Astrocyte (in vitro differentiated cells and primary cell): ENCODE data around the gene TSEN15. TPM values are rescaled to one million over a fixed set of nuclear protein-coding genes. Genes with fewer than 3 reads are reported as not detected.

Experiments
- DNase-seq: peaks from one replicate; pipeline ENCODE4 v3.0.0-alpha.2; 2010; ENCODE audit warnings: low read depth
- FAIRE-seq: peaks from 2 replicates; lab custom pipeline; 2011; peaks lifted over from hg19 to GRCh38; lab: Jason Lieb, UNC
- H2AFZ ChIP-seq: 2 replicates; pipeline ENCODE4 v1.6.0; 2012; ENCODE audit warnings: low read depth, low read length, inconsistent platforms
- H3K27ac ChIP-seq: 2 replicates; pipeline ENCODE4 v1.5.1; 2011; ENCODE audit warnings: low read depth, low read length, inconsistent platforms
- H3K27me3 ChIP-seq: 2 replicates; pipeline ENCODE4 v1.6.0; 2011; ENCODE audit warnings: low read length, inconsistent platforms; ENCODE audit not compliant: insufficient read depth
- H3K36me3 ChIP-seq: 2 replicates; pipeline ENCODE4 v1.5.1; 2011; ENCODE audit warnings: low read length, inconsistent platforms; ENCODE audit not compliant: insufficient read depth
- H3K4me1 ChIP-seq: 2 replicates; pipeline ENCODE4 v1.5.1; 2011; ENCODE audit warnings: low read length, inconsistent platforms; ENCODE audit not compliant: insufficient read depth
- H3K4me2 ChIP-seq: 2 replicates; pipeline ENCODE4 v1.6.0; 2012; ENCODE audit warnings: low read length, inconsistent platforms
- H3K4me3 ChIP-seq: 2 replicates; pipeline ENCODE4 v1.5.1; 2011; ENCODE audit warnings: low read depth, mild to moderate bottlenecking, low read length, inconsistent platforms; ENCODE audit not compliant: insufficient read depth
- H3K79me2 ChIP-seq: 2 replicates; pipeline ENCODE4 v1.6.0; 2012; ENCODE audit warnings: mild to moderate bottlenecking, low read length, inconsistent platforms; ENCODE audit not compliant: insufficient read depth
- H3K9ac ChIP-seq: 2 replicates; pipeline ENCODE4 v1.6.0; 2012; ENCODE audit warnings: mild to moderate bottlenecking, low read length, inconsistent platforms
- H3K9me3 ChIP-seq: 2 replicates; pipeline ENCODE4 v1.5.1; 2012; ENCODE audit warnings: low read depth, mild to moderate bottlenecking, low read length, inconsistent platforms; ENCODE audit not compliant: insufficient read depth
- H4K20me1 ChIP-seq: 2 replicates; pipeline ENCODE4 v1.6.0; 2012; ENCODE audit warnings: low read length, inconsistent platforms; ENCODE audit not compliant: insufficient read depth
- H3K27ac Mint-ChIP-seq: one replicate; pipeline ENCODE4 v1.8.0; 2021; ENCODE audit warnings: mild to moderate bottlenecking, mixed read lengths; ENCODE audit not compliant: unreplicated experiment
- H3K27me3 Mint-ChIP-seq: one replicate; pipeline ENCODE4 v1.8.0; 2021; ENCODE audit warnings: low read depth, mixed read lengths; ENCODE audit not compliant: unreplicated experiment
- H3K36me3 Mint-ChIP-seq: one replicate; pipeline ENCODE4 v1.8.0; 2021; ENCODE audit warnings: low read depth, mixed read lengths; ENCODE audit not compliant: unreplicated experiment
- H3K4me1 Mint-ChIP-seq: one replicate; pipeline ENCODE4 v1.8.0; 2021; ENCODE audit warnings: low read depth, mixed read lengths; ENCODE audit not compliant: unreplicated experiment
- H3K4me3 Mint-ChIP-seq: one replicate; pipeline ENCODE4 v1.8.0; 2021; ENCODE audit warnings: mild to moderate bottlenecking, moderate library complexity, mixed read lengths; ENCODE audit not compliant: unreplicated experiment
- H3K9me3 Mint-ChIP-seq: one replicate; pipeline ENCODE4 v1.8.0; 2021; ENCODE audit warnings: mild to moderate bottlenecking, mixed read lengths; ENCODE audit not compliant: unreplicated experiment
- CTCF ChIP-seq: IDR thresholded peaks from 2 replicates; pipeline ENCODE4 v1.5.1; 2011; ENCODE audit warnings: low read depth, mild to moderate bottlenecking, inconsistent platforms, low read length, moderate library complexity; ENCODE audit not compliant: insufficient read depth
- EZH2 ChIP-seq: IDR thresholded peaks from 2 replicates; pipeline ENCODE4 v1.6.1; 2012; ENCODE audit warnings: mild to moderate bottlenecking, low read length, inconsistent platforms; ENCODE audit not compliant: insufficient read depth
- total RNA-seq: library from RNA; stranded (reverse); gene quantifications from 2 replicates; pipeline ENCODE4 v1.2.1, GENCODE V29; 2021

The TSEN15 gene
- total RNA-seq, 1 donor from 2014 or later, result 28.0 TPM

- H3K4me3 ChIP-seq, result no peak overlapping the region
- no peak overlapping the region for H3K9ac ChIP-seq
- Mint-ChIP-seq H3K27ac (no peak overlapping the region), H3K4me1 (peaks cover 17% of the 10 kb centered on the region), H3K4me3 (no peak overlapping the region), H3K36me3 (no peaks in the 10 kb centered on the region), H3K9me3 (no peaks in the 10 kb centered on the region), H3K27me3 (no peaks in the 10 kb centered on the region)
- peaks cover 20% of the 10 kb centered on the region for H3K79me2 ChIP-seq
- FAIRE-seq, result no peak
- no peak overlapping the region for H3K4me2 ChIP-seq
- no peaks in the 10 kb centered on the region for H3K4me1 ChIP-seq
- H3K36me3 ChIP-seq, result no peaks in the 10 kb centered on the region
- no peak overlapping the region for H3K27ac ChIP-seq
- no peak overlapping the region for H2AFZ ChIP-seq
- H3K9me3 ChIP-seq, result no peaks in the 10 kb centered on the region
- no peaks in the 10 kb centered on the region for H3K27me3 ChIP-seq
- H4K20me1 ChIP-seq, result no peaks in the 10 kb centered on the region
- TF ChIP-seq EZH2, result no peak
- TF ChIP-seq CTCF, result no peak
- DNase-seq, result no peak
These were observed 2.2 kb upstream of the TSEN15 start for GRCh38 chr1:184049291-184049690.

GRCh38 chr1:184049836-184050468 lies 1.6 kb upstream of the TSEN15 start:
- Histone ChIP-seq H2AFZ (no peak overlapping the region), H3K27ac (no peak overlapping the region), H3K4me2 (no peak overlapping the region), H4K20me1 (no peaks in the 10 kb centered on the region), H3K79me2 (peaks cover 23% of the 10 kb centered on the region), H3K4me1 (no peaks in the 10 kb centered on the region), H3K27me3 (no peaks in the 10 kb centered on the region), H3K36me3 (no peaks in the 10 kb centered on the region), H3K9ac (no peak overlapping the region), H3K4me3 (no peak overlapping the region), H3K9me3 (no peaks in the 10 kb centered on the region)
- no peak for DNase-seq
- Mint-ChIP-seq H3K27me3 (no peaks in the 10 kb centered on the region), H3K4me1 (peaks cover 17% of the 10 kb centered on the region), H3K27ac (peak overlapping the region; percentile 100), H3K4me3 (peak overlapping the region; percentile 97), H3K9me3 (peaks cover under 1% of the 10 kb centered on the region), H3K36me3 (peaks cover under 1% of the 10 kb centered on the region)
- no peak for TF ChIP-seq CTCF
- TF ChIP-seq EZH2, result no peak
- FAIRE-seq, result no peak

GRCh38 chr1:184050636-184051035 lies 894 bp upstream of the TSEN15 start:
- H3K9ac ChIP-seq, result peak overlapping the region; percentile 92
- Mint-ChIP-seq H3K27me3 (no peaks in the 10 kb centered on the region), H3K4me3 (peak overlapping the region; percentile 97), H3K4me1 (peaks cover 17% of the 10 kb centered on the region), H3K36me3 (peaks cover 2% of the 10 kb centered on the region), H3K9me3 (peaks cover 3% of the 10 kb centered on the region), H3K27ac (peak overlapping the region; percentile 100)
- peak overlapping the region; percentile 87 for H3K4me2 ChIP-seq
- no peaks in the 10 kb centered on the region for H4K20me1 ChIP-seq
- peaks cover 23% of the 10 kb centered on the region for H3K79me2 ChIP-seq
- H3K36me3 ChIP-seq, result no peaks in the 10 kb centered on the region
- no peak overlapping the region for H3K27ac ChIP-seq
- no peaks in the 10 kb centered on the region for H3K9me3 ChIP-seq
- no peaks in the 10 kb centered on the region for H3K27me3 ChIP-seq
- H3K4me1 ChIP-seq, result no peaks in the 10 kb centered on the region
- peak overlapping the region; percentile 96 for H2AFZ ChIP-seq
- peak overlapping the region; percentile 90 for H3K4me3 ChIP-seq
- no peak for TF ChIP-seq EZH2
- TF ChIP-seq CTCF, result no peak
- FAIRE-seq, result peak; percentile 78
- no peak for DNase-seq
